T follicular helper cell (primary cell): ENCODE results near the gene GNPDA2.
"Not testable (repeated sequence)": the region's sequence is repeated elsewhere in the genome, so short reads cannot be mapped to it uniquely, and the experiment has no call there.

ENCODE experiments used
- DNase-seq: peaks from one replicate; pipeline ENCODE4 v3.0.0-alpha.2; 2020; ENCODE audit warnings: low read depth
- total RNA-seq, 2 experiments: gene quantifications; one replicate each; lab custom pipeline; 2026; lab: John Stamatoyannopoulos, UW

Gene GNPDA2
- 24.8 to 31.1 reads per million in 2 experiments for total RNA-seq

DNA sequence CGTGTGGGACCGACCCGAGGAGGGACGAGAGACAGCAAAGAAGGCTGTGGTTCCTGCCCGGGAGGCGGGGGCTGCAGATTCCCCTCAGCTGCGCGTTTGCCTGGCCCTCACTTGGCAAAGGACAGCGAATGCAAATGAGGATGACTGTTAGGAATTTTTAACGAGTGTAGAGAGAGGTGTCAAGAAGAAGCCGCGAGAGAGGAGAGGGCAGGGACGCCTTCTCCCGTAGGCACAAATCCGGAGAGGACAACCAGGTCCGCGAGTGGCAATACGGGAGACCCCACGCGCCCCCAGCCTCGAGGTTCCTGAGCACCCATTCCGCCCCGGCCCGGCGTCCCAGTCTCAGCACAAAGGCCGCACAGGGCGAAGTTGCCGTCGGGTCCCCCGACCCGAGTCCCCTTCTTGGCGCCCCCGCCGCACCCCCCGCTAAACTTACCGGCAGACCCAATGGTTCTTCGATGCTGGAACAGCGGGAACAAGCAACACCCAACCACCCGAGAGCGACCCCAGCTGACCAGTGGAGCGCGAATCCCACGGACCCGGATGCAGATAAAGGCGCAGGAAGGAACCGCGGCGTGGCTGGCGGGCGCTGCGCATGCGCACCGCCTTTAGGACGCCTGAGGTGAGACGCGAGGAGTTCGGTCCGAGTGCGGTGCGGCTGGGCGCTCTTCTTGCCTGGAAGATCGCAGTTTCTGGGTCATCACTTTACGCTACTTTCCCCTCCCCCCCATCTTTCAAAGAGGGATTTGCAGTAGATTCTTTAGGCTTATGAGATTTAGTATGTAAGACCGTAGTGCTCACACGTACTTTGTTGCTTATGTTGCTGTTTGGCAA is at the start of gene GNPDA2:
TSS of gene GNPDA2 (minus strand) at position 519 of the 834 bp plus-strand sequence. CDS start 4,349 bp downstream, outside the sequence.
- peak; percentile 69 for DNase-seq

DNA sequence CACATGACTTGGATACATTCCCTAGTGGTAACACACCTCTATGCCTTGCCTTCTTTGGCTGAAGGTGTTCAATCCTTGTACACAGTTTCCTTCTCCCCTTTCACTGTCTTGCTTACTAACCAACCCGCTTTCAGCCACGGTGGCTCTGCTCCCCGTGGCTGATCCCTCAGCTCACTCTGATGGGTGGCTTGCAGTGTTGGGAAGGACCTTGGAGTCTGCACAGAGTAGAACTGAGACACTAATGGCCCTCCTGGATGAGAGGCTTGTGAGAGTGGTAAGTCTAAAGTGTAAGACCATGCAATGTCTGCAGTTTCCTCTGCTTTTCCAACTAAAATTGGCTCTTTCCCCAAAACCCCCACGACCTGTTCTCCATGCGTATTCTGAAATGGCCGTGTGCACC is 46.0 kb upstream of the GNPDA2 start:
- DNase-seq = no peak

DNA sequence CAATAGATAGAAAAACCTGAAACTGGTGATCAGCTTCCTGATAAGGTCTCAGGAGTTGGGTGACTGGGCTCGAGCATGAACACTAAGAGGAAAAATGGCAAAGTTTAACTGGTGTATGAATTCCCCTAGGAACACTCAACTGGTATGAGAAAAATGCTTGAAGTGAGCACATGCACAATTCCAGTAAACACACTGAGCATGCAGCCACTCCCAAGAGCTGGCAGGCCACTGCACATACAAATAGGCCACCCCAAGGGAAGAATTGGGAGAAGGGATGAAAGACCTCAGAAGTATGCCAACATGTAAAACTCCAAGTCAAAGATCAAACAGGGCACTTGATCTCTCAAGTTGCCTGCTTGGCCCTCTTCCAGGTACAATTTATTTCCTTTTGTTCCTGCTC is 45.4 kb upstream of the GNPDA2 start:
- DNase-seq = no peak

DNA sequence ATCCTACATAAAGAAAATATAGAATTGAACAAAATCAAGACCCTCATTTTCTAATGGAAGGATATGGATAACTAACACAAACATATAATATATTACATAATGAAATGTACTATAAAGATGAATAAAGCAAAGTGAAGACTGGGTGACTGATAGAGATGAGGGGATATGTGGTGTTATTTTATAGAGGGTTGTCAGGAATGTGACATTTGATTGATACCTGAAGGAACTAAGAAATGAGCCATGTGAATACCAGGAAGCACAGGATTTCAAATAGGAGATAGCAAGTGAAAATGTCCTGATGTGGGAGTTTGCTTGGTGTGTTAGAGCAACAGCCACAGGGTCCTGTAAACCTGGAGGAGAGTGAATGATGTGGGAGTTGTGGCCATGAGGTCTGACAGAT is 40.1 kb upstream of the GNPDA2 start:
- DNase-seq = no peak

DNA sequence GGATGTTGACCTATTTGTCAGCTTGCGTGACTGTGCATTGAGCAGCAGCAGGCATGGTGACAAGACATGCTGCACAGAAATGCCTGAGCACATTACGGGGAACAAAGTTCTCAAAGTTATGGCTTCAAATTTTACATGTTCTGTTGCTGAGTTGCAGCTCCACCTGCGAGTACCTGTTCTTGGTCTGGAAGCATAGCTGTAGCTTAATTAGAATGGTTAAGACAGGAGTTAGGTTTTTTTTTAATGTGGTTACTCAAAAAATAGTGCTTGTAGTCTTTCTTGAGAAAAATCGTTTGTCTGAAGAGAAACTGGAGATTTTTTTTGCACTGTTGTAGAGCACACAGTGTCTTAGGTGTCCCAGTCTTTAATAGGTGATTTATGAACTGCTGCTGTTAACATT is 38.8 kb upstream of the GNPDA2 start:
- no peak for DNase-seq

DNA sequence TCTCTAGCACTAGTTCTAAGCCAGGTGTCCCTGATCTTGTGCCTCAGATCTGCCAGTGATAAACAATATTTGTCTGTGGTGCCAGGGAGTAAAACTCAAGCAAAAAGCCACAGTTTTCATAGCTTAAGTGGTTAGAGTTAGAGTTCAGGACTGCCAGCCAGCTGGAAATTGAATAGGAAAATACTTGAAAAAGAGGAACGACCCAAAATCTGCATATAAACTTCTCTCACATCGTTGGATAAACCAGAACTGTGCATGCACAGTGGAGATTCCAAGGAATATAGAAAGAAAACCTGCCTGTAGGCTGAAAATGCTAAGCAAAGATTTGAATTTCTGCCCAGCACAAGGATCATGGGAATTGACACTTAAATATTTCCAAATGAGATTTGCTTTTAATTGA is 35.0 kb upstream of the GNPDA2 start:
- DNase-seq = no peak

DNA sequence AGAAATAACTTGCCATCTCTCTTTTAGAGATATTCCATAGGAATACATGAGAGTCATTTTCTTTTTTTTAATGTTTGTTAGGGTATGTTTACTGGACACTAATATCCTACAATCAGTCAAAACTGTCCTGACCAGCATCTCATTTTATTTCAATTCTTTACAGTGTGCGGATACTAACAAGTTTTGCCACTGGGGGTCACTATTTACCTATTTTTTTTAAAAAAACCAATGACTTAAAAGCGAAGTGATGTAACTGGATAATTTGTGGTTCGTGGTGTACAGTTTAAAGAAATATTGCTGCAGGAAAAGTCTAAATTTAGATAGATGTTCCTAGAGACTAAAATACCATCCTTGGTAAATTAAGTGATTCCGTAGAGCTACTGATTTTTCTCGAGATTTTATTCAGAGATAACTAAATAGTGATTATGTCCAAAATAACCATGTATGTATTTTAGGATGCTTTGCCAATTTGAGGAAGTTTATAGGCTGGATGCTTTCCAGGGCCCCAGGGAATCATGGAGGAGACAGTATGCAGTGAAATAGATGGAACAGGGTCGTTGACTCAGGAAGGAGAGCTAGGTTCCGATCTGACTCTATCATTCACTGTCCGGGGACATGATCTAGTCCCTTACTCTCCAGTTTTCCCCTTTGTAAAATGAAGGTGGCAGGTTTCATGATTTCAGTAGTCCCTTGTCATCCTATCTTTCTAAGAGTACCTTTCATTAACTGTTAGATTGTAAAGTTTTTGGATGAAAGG is 34.0 kb upstream of the GNPDA2 start:
- DNase-seq = no peak

DNA sequence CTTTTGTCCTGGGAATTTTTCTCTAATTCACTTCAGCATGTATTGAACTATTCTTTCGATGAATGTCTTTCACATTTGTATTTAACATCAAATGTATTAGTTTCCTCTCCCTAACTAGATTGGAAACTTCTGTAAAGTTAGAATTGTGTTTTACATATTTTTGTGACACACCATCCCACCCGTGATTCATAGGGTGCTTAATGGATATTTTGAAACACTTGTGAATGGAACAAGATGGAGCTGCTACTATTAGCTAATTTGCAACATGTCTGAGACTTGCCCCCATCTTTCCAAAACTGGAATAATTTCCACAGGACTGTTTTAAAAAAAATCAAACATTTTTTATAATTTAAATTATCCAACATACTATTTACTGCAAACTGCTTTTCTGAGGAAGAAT is 30.2 kb upstream of the GNPDA2 start:
- DNase-seq = no peak

DNA sequence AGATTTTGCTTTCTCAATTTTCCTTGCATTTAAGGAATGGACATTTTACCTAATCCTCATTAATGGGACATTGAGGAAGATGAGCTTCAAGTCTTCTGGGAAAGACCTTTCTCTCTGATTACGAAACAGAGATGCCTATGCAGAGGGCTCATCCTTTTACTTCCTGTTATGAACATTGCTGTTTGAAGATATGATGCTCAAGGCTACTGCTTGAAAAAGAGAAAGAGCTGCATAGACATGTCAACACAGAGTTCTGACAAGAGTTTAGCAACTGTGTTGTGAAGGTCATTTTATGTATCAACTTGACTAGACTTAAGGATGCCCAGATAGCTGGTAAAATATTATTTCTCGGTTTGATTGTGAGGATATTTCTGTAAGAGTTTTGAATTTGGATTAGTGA is 13.8 kb upstream of the GNPDA2 start:
- DNase-seq = no peak

DNA sequence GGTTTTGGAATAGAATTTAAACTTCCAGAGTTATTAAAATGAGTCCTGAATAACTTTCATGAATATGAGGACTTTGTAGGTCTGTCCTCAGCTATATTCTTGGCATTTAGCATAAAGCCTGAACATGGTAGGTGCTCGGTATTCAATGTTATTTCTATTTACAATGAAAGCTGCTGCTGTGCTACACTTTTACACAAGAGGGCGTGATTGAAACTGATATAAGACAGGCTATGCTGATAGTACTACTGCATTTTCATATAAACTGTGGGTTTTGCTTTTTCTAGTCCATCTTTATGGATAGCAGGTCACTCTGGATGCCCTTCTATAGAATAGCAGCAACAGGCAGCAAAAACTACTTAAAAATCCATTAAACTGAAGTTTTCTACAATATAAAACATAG is 12.3 kb upstream of the GNPDA2 start:
- no peak for DNase-seq

DNA sequence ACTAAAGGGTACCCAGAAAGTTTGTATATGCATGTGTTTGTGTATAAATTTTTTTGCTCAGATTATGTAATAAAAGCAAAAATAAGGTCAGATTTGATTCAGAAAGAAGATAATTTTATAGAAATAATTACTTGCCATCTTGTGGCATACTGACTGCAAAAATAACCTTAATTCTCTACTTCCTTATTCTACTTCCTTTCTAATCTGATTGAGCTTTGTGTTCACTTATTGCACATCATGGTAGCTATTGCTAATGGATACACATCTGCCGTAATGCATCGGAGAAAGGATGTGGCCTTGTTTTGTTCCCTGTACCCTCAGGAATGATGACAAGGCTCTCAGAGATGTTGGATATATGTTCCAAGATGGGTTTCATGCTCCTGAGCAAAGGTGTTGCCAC is 10.5 kb upstream of the GNPDA2 start:
- DNase-seq = no peak

DNA sequence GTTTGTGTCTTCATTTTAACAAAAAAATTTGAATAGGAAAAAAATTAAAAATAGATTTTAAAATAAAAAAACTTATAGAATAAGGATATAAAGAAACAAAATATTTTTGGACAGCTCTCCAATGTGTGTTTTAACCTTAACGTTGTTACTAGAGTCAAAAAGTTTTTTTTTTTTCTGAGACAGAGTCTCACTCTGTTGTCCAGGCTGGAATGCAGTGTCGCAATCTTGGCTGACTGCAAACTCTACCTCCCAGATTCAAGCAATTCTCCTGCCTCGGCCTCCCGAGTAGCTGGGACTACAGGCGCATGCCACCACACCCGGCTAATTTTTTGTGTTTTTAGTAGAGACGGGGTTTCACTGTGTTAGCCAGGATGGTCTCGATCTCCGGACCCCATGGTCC is 2.3 kb upstream of the GNPDA2 start:
- DNase-seq = not testable (repeated sequence)

DNA sequence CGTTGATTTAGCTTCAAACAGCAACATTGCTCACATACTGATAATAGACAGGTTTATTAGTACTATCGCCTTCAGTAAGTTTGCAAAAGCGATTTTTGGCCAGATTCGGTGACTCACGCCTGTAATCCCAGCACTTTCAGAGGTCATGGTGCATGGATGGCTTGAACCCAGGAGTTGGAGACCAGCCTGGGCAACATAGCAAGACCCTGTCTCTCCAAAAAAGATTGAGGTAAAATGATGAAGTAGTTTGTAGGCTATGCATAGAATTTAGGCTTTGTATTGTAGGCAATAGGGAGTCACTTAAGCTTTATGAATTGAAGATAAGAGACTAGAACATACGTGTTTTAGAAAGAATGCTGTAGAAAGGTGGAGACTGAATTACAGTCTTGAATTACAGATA is 1.1 kb upstream of the GNPDA2 start:
- DNase-seq = no peak

DNA sequence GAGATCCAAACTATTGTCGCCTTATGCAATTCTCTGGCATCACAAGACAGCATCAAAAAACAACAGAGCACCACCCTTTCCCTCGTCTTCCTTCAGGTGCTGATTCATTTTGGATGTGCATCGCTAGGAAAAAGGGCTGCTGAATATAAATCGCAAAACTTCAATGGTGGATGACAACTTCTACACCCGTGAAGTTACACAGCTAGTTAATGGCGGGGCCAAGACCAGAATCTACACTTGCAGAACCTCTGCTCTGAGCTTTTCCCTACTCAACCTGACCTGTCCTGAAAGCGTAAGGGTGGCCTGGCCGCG is 674 bp downstream of the GNPDA2 start:
- DNase-seq = no peak

DNA sequence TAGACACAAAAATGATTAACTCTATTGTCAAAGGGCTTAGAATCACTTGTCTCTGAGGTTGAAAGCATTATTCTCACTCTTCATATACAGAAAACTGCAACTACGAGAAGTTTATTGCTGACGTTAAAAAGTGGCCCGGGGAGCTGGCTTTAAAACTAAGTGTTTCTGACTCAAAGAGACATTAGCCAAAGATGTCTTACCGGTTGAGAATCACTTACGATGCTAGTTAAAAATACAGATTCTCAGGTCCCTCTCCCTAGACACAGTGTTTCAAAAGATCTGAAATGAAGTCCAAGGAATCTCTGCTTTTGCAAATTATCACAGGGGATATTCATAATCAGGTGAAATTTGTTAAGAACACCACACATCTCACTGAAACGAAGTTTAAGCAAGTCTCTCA is 1.2 kb downstream of the GNPDA2 start:
- no peak for DNase-seq

DNA sequence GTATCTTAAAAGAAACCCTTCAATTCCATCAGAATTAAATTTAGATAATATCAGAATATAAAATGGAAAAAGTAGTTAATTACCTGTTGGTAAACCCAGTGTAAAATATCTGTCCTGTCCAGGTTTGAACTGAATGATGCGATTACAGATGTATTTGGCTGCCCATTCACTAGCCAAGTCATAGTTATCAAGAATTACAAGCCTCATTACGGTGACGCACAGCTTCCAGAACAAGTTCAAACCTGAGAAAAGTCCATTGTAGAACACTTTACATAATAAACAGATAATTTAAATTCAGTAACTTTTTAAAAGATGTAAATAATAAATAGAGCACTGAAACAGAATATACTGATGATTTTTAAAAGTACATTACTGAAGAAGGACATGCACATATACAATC is 4.4 kb downstream of the GNPDA2 start:
- DNase-seq = no peak

DNA sequence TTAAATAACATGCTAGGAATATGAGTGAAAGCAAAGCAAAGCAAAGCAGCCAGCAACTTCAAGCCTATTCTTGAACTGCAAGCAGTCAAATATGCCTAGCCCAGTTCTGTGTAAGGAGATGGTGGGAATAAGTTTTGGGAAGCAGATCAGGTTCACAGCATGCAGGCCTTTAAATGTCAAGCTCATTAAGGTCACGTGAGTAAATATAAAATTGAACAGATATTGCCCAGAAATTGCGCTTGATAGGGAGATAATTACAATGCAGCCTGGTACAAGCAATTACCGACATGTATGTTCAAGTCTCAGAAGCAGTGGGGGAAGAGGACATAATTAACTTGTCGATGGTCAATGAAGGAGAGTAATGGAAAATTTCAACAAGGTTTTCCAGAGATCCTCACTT is 6.0 kb downstream of the GNPDA2 start:
- DNase-seq = no peak

DNA sequence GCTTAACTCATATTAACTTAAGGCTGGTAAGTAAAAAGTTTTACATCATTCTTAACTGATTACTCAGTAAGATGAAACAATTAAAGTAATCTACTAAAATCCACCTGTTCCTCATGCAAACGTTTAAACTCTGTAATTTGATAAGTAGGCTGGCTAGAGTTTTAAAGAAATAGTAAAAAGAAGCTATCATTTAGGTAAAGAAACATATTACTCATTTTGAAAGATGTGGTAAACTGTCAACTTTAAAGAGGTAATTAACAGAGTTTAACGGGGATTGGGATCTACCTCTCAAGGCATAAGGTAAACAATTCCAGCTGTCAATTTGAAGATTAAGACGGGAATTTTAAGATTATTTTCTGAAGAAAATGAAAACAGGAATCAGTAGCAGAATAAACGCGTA is 9.8 kb downstream of the GNPDA2 start:
- no peak for DNase-seq

DNA sequence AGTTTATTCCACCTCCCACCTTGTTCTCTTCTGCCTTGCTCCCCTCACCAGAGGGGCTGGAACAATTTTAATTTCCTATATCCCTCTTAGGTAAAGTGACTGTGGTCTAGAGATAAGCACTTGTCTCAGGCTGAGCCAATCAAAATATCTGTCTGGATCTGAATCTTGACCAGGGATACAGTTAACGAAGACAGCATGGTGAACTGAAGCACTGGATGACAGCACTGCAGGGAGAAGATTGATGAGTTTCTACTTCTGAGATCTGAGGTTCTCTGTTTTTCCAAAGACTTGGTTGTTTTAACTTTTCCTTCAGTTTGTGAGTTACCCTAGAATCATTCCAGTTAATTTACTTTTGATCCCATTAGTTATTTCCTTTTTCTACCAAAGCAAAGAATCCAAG is 13.2 kb downstream of the GNPDA2 start:
- DNase-seq = no peak

DNA sequence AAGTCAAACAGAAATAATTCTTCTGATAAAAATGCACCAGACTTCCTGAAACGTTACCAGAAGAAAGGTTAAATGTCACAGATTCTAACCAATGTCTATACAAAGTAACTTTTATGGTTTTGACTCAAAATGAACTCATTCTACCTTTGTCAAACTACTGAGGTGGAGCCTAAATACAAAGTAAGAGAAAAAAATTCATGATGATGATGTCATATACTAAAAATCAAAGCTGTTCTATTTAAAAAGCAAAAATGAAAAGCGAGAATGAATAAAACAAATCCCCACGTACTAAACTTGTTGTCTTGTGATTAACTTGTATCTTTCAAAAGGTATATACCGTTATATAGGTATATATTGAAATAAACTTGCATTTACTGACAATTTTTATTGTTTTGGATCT is 21.7 kb downstream of the GNPDA2 start:
- no peak for DNase-seq

DNA sequence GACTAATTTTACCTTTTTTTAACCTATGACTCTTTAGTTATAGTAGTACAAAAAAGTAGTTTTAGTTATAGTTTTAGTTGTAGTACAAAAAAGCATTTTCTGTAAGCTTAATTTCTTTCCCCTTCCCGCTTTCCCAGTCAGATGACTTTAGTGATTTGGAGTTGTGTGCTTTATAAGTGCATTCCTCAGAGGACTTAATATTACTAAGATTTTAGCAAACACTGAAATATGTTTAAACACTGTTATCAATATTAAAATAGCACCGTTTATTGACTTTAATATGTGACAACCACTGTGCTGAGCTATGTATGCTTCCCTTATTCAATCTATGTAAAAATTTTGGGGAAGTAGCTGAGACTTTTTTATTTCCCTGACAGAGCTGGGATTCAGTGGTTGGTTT is 25.3 kb downstream of the GNPDA2 start:
- no peak for DNase-seq

DNA sequence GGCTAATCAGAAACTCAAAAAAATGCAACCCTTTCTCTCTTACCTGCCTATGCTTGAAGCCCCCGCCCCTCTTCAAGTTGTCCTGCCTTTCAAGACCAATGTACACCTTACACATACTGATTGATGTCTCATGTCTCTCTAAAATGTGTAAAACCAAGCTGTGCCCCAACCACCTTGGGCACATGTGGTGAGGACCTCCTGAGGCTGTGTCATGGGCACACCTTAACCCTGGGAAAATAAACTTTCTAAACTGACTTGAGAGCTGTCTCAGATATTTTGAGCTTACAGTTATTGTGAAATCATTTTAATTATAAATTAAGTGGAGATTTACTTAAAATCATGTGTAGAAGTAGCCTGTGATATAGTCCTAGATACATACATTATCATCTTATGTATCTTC is 25.9 kb downstream of the GNPDA2 start:
- no peak for DNase-seq

DNA sequence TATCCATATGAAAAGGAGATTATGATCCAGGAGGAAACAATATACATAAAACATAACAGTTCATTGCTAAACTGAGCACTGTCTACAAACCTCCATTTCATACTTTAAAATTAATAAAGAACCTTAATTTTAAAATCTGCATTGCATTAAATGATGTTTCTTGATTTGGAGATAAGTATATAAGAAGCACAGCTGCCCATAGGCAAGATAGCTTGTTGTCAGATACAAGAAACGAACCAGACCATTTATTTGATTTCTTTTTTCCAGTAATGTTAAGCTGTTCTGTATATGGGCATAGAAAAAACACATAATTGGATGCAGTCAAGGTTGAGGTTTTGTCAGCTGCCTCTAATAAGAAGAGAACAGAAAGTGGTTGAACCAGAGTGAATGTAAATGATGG is 41.7 kb downstream of the GNPDA2 start:
- no peak for DNase-seq

DNA sequence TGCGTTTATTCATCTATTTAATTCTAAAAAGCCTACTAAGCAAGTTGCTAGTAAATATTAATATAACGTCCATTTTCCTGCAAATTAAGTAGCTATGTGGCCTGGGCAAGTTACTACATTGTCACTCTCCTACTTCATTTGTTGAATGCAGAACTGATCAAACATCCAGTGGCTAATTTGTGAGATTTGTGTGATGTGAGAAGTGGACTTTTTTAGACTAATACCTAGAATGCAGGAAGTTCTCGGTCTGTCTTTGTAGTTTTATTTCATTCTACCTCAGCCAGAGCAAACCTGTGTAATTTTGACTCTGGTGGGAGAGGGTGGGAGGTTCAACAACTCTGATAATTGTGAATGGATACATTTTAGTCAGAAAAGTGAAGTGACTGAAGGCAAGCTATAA is 47.3 kb downstream of the GNPDA2 start:
- no peak for DNase-seq
